Measurements from ENCODE around the gene ASNS. TPM values are rescaled to one million over a fixed set of nuclear protein-coding genes. Genes with fewer than 3 reads are reported as not detected.

Gene ASNS
- total RNA-seq, 1 experiment from 2014 or later = 95.1 TPM

- Histone ChIP-seq H3K23ac (ENCODE audit: insufficient read length, low read depth, low read length) (no peak overlapping the region), H4K8ac (replicated peaks; ENCODE audit: insufficient read length, low read depth, low read length) (no peak overlapping the region), H2BK120ac (ENCODE audit: low read depth, low read length, poor library complexity, severe bottlenecking) (no peak overlapping the region), H3K79me1 (ENCODE audit: insufficient read depth, low read depth, low read length, poor library complexity, severe bottlenecking) (no peaks in the 10 kb centered on the region), H3K14ac (ENCODE audit: insufficient read depth, low read length) (no peak overlapping the region), H2BK15ac (ENCODE audit: low read depth, low read length) (no peak overlapping the region), H3K4me1 (ENCODE audit: insufficient read depth, low read length) (peaks cover 2% of the 10 kb centered on the region; the same call in 1 of the 2 replicates), H3K4me2 (ENCODE audit: insufficient read depth, insufficient read length, low read length) (no peak overlapping the region), H4K20me1 (ENCODE audit: control insufficient read depth, insufficient read depth, insufficient read length) (no peaks in the 10 kb centered on the region), H3K79me2 (ENCODE audit: insufficient read depth, low read length) (no peaks in the 10 kb centered on the region), H2AK5ac (ENCODE audit: insufficient read length, low read length) (no peak overlapping the region), H3K9ac (ENCODE audit: extremely low read depth, insufficient read length, low read length) (no peak overlapping the region), H2BK20ac (ENCODE audit: low read depth, low read length, poor library complexity, severe bottlenecking) (no peak overlapping the region), H2AFZ (ENCODE audit: low read length) (no peak overlapping the region), H3K56ac (ENCODE audit: insufficient read length, low read depth, low read length) (no peak overlapping the region), H4K91ac (ENCODE audit: insufficient read length, low read depth, low read length) (no peak overlapping the region), H3T11ph (ENCODE audit: low read length) (no peak overlapping the region), H3K27ac (ENCODE audit: insufficient read length, low read depth, low read length) (no peak overlapping the region), H4K5ac (ENCODE audit: insufficient read length, low read depth, low read length) (no peak overlapping the region), H3K27me3 (ENCODE audit: insufficient read depth, low read length) (no peaks in the 10 kb centered on the region), H3K4ac (ENCODE audit: low read depth, low read length) (no peak overlapping the region), H3K18ac (ENCODE audit: insufficient read length, low read depth, low read length) (no peak overlapping the region), H3K23me2 (ENCODE audit: insufficient read length, low read depth, low read length, poor library complexity, severe bottlenecking) (no peaks in the 10 kb centered on the region), H2BK12ac (ENCODE audit: insufficient read length, low read depth, low read length) (no peak overlapping the region), H2BK5ac (ENCODE audit: insufficient read length, low read length) (no peak overlapping the region), H3K9me3 (ENCODE audit: control insufficient read depth, low read depth, low read length) (no peaks in the 10 kb centered on the region)
- peak; percentile 54; the same call in 2 of the 3 replicates for TF ChIP-seq CTCF (conservative IDR thresholded peaks at IDR 0.05)
- DNase-seq = no peak
- H3K27ac Mint-ChIP-seq = no peak overlapping the region
- peaks cover 0 to 3% of the 10 kb centered on the region in 2 experiments; a peak in 3 of 5 replicates for H3K9me3 Mint-ChIP-seq
- no peaks in the 10 kb centered on the region for H3K36me3 Mint-ChIP-seq (ENCODE audit: insufficient read depth in 1 of 3, low read depth in 3 of 3)
- peaks cover 7 to 8% of the 10 kb centered on the region in 2 experiments for H3K4me1 Mint-ChIP-seq
- H3K4me3 Mint-ChIP-seq = no peak overlapping the region
- peaks cover 4% of the 10 kb centered on the region for H3K27me3 Mint-ChIP-seq (ENCODE audit: low read depth)
These were observed 53.0 kb downstream of the ASNS start for GRCh38 chr7:97819161-97819560.
